K562 (cell line): ENCODE measurements around the gene FLOT2. TPM values are rescaled to one million over a fixed set of nuclear protein-coding genes. Genes with fewer than 3 reads are reported as not detected.
A peak's percentile ranks its signal among the peaks of the same experiment; 100 is the strongest.

Source experiments
- CBFA2T3 ChIP-seq: fragments of 450-650 bp; IDR thresholded peaks from 2 replicates; pipeline ENCODE4 v1.6.1; 2017
- PHF8 ChIP-seq: fragments of 200-600 bp; sonication (generic); IDR thresholded peaks from 2 replicates; pipeline ENCODE4 v1.6.1; 2012; ENCODE audit warnings: mixed run types, mild to moderate bottlenecking, inconsistent platforms, low read length, moderate library complexity, borderline replicate concordance
- POLR2G ChIP-seq: fragments of 200-400 bp; formaldehyde crosslinking; IDR thresholded peaks from 2 replicates; pipeline ENCODE4 v1.6.1; 2017; ENCODE audit warnings: low read depth, mild to moderate bottlenecking, antibody characterized with exemption, low read length, moderate library complexity
- polyA plus RNA-seq, 8 experiments: library from polyadenylated mRNA; depleted of rRNA in 4 of 8; stranded (reverse) in 5 of 8; unstranded in 3 of 8; fragments of >200 nt; fragmentation: Nextera tagmentation in 2 of 8; fragmentation: Illumina TruSeq in 1 of 8; extraction: Ambion mirVana in 2 of 8; extraction: Trizol in 1 of 8; gene quantifications; 2 replicates each; pipeline versions ENCODE4 v1.2.1 to v1.2.3, GENCODE V29; 2011 to 2014; ENCODE audit warnings: inconsistent platforms in 1 of 8, missing spikeins in 1 of 8
- total RNA-seq, 7 experiments: library from RNA; depleted of rRNA in 6 of 7; stranded (reverse); fragments of >200 nt in 6 of 7; fragmentation: Illumina TruSeq in 2 of 7; extraction: Trizol in 2 of 7; gene quantifications; 2 replicates each; pipeline versions ENCODE4 v1.2.1 to v1.2.3, GENCODE V29; 2011 to 2021; ENCODE audit warnings: low replicate concordance in 1 of 7
- TF ChIP-seq, protein P1 (sequence below), 2 experiments: fragments of 450-650 bp in 1 of 2; sonication (generic) in 1 of 2; formaldehyde crosslinking in 1 of 2; IDR thresholded peaks; 2 replicates each; pipeline versions ENCODE4 v1.7.1 to v1.9.0; 2016 to 2022; ENCODE audit warnings: inconsistent platforms in 1 of 2, mild to moderate bottlenecking in 1 of 2, missing genetic modification reagents in 1 of 2
- TF ChIP-seq, protein P2 (sequence below): fragments of 250-450 bp; sonication (Bioruptor Pico); IDR thresholded peaks from 2 replicates; pipeline ENCODE4 v1.9.0; 2021; ENCODE audit warnings: mild to moderate bottlenecking
- TF ChIP-seq, protein P3 (sequence below): fragments of 250-450 bp; sonication (Bioruptor Pico); IDR thresholded peaks from 2 replicates; pipeline ENCODE4 v1.9.0; 2021; ENCODE audit warnings: mild to moderate bottlenecking, inconsistent platforms
- TF ChIP-seq, protein P4 (sequence below): sonication (generic); formaldehyde crosslinking; IDR thresholded peaks from 2 replicates; pipeline ENCODE4 v1.8.0; 2023; ENCODE audit warnings: missing genetic modification reagents, mild to moderate bottlenecking, borderline replicate concordance

FLOT2 gene
- total and polyA plus RNA-seq, 9 of the 15 experiments (the other 6 are each of a cell fraction or from before 2014, with no cell fraction given): 17.5 to 138 (median 41.7) TPM

DNA sequence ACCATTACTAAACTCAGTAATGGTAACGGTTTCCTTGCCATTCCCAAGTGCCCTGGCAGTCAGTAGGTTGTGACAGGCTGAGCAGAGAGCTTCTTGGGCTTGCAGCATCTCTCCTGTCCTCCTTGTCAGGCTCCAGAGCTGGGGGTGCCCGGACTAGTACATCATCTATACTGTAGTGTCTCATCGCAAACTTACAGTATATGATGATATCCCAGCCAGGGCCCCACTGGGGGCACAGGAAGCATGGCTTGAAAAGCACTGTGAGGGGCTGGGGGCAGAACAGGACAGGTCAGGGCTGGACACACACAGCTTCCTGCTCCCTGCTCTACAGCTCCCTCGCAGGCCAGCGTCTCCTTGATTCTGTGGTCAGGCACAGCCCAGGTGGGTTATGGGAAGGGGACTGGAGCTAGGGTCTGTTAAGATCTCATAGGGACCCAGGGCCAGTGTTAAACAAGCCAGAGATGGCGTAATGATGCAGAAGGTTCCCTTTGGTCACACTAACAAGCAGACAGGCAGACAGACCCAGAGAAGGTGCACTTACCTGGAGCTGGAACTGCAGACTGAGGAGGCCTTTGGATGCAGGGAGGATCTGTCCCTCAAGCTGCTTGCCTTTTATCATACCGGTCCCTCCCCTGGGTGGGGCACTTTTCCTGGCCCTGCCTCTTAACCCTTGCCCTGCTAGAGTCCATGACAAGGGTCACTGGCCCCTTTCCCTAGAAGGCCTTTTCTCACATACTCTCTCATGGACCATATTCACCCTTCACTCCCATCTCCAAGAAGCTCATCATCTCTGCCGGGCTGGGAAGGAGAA is 35.9 kb downstream of the FLOT2 start (continued):
- TF ChIP-seq, protein P1, sequence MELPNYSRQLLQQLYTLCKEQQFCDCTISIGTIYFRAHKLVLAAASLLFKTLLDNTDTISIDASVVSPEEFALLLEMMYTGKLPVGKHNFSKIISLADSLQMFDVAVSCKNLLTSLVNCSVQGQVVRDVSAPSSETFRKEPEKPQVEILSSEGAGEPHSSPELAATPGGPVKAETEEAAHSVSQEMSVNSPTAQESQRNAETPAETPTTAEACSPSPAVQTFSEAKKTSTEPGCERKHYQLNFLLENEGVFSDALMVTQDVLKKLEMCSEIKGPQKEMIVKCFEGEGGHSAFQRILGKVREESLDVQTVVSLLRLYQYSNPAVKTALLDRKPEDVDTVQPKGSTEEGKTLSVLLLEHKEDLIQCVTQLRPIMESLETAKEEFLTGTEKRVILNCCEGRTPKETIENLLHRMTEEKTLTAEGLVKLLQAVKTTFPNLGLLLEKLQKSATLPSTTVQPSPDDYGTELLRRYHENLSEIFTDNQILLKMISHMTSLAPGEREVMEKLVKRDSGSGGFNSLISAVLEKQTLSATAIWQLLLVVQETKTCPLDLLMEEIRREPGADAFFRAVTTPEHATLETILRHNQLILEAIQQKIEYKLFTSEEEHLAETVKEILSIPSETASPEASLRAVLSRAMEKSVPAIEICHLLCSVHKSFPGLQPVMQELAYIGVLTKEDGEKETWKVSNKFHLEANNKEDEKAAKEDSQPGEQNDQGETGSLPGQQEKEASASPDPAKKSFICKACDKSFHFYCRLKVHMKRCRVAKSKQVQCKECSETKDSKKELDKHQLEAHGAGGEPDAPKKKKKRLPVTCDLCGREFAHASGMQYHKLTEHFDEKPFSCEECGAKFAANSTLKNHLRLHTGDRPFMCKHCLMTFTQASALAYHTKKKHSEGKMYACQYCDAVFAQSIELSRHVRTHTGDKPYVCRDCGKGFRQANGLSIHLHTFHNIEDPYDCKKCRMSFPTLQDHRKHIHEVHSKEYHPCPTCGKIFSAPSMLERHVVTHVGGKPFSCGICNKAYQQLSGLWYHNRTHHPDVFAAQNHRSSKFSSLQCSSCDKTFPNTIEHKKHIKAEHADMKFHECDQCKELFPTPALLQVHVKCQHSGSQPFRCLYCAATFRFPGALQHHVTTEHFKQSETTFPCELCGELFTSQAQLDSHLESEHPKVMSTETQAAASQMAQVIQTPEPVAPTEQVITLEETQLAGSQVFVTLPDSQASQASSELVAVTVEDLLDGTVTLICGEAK (IDR thresholded peaks at IDR 0.05): peak; percentile 66; the same call in 1 of the 2 replicates
- TF ChIP-seq, protein P1 (CRISPR knock-in tag; IDR thresholded peaks at IDR 0.05): no peak
- TF ChIP-seq PHF8 (peak; percentile 71; the same call in 1 of the 2 replicates), CBFA2T3 (no peak), POLR2G (peak; percentile 55)
- TF ChIP-seq, protein P2, sequence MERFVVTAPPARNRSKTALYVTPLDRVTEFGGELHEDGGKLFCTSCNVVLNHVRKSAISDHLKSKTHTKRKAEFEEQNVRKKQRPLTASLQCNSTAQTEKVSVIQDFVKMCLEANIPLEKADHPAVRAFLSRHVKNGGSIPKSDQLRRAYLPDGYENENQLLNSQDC (CRISPR knock-in tag): 0 out of 2 replicates have a peak, but pooled peaks have one; percentile 27
- TF ChIP-seq, protein P3, sequence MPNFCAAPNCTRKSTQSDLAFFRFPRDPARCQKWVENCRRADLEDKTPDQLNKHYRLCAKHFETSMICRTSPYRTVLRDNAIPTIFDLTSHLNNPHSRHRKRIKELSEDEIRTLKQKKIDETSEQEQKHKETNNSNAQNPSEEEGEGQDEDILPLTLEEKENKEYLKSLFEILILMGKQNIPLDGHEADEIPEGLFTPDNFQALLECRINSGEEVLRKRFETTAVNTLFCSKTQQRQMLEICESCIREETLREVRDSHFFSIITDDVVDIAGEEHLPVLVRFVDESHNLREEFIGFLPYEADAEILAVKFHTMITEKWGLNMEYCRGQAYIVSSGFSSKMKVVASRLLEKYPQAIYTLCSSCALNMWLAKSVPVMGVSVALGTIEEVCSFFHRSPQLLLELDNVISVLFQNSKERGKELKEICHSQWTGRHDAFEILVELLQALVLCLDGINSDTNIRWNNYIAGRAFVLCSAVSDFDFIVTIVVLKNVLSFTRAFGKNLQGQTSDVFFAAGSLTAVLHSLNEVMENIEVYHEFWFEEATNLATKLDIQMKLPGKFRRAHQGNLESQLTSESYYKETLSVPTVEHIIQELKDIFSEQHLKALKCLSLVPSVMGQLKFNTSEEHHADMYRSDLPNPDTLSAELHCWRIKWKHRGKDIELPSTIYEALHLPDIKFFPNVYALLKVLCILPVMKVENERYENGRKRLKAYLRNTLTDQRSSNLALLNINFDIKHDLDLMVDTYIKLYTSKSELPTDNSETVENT (CRISPR knock-in tag): 0 out of 2 replicates have a peak, but pooled peaks have one; percentile 47
- TF ChIP-seq, protein P4, sequence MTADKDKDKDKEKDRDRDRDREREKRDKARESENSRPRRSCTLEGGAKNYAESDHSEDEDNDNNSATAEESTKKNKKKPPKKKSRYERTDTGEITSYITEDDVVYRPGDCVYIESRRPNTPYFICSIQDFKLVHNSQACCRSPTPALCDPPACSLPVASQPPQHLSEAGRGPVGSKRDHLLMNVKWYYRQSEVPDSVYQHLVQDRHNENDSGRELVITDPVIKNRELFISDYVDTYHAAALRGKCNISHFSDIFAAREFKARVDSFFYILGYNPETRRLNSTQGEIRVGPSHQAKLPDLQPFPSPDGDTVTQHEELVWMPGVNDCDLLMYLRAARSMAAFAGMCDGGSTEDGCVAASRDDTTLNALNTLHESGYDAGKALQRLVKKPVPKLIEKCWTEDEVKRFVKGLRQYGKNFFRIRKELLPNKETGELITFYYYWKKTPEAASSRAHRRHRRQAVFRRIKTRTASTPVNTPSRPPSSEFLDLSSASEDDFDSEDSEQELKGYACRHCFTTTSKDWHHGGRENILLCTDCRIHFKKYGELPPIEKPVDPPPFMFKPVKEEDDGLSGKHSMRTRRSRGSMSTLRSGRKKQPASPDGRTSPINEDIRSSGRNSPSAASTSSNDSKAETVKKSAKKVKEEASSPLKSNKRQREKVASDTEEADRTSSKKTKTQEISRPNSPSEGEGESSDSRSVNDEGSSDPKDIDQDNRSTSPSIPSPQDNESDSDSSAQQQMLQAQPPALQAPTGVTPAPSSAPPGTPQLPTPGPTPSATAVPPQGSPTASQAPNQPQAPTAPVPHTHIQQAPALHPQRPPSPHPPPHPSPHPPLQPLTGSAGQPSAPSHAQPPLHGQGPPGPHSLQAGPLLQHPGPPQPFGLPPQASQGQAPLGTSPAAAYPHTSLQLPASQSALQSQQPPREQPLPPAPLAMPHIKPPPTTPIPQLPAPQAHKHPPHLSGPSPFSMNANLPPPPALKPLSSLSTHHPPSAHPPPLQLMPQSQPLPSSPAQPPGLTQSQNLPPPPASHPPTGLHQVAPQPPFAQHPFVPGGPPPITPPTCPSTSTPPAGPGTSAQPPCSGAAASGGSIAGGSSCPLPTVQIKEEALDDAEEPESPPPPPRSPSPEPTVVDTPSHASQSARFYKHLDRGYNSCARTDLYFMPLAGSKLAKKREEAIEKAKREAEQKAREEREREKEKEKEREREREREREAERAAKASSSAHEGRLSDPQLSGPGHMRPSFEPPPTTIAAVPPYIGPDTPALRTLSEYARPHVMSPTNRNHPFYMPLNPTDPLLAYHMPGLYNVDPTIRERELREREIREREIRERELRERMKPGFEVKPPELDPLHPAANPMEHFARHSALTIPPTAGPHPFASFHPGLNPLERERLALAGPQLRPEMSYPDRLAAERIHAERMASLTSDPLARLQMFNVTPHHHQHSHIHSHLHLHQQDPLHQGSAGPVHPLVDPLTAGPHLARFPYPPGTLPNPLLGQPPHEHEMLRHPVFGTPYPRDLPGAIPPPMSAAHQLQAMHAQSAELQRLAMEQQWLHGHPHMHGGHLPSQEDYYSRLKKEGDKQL (CRISPR knock-in tag): no peak
